ENCODE data around the gene DLEC1. TPM values are rescaled to one million over a fixed set of nuclear protein-coding genes. Genes with fewer than 3 reads are reported as not detected.
"Not testable (repeated sequence)": the region's sequence is repeated elsewhere in the genome, so short reads cannot be mapped to it uniquely, and the experiment has no call there.

The DLEC1 gene
- total RNA-seq, 1 donor from 2014 or later = 0.42 TPM

GRCh38 chr3:38059591-38059990 is 20.6 kb downstream of the DLEC1 start:
- no peak for DNase-seq
- Mint-ChIP-seq H3K4me1 (ENCODE audit: low read depth, unreplicated experiment) (no peaks in the 10 kb centered on the region), H3K27ac (ENCODE audit: unreplicated experiment) (no peak overlapping the region), H3K4me3 (ENCODE audit: unreplicated experiment) (no peak overlapping the region), H3K27me3 (ENCODE audit: unreplicated experiment) (peaks cover 2% of the 10 kb centered on the region), H3K9me3 (ENCODE audit: unreplicated experiment) (peaks cover 4% of the 10 kb centered on the region), H3K36me3 (ENCODE audit: unreplicated experiment) (peaks cover 8% of the 10 kb centered on the region)
- TF ChIP-seq CTCF (IDR thresholded peaks at IDR 0.05; ENCODE audit: partially characterized antibody, unreplicated experiment) = no peak

- Mint-ChIP-seq H3K36me3 (ENCODE audit: unreplicated experiment) (peaks cover 15% of the 10 kb centered on the region), H3K27ac (ENCODE audit: unreplicated experiment) (no peak overlapping the region), H3K9me3 (ENCODE audit: unreplicated experiment) (peaks cover 9% of the 10 kb centered on the region), H3K27me3 (ENCODE audit: unreplicated experiment) (peaks cover 2% of the 10 kb centered on the region), H3K4me3 (ENCODE audit: unreplicated experiment) (no peak overlapping the region), H3K4me1 (ENCODE audit: low read depth, unreplicated experiment) (no peaks in the 10 kb centered on the region)
- no peak for TF ChIP-seq CTCF (IDR thresholded peaks at IDR 0.05; ENCODE audit: partially characterized antibody, unreplicated experiment)
- DNase-seq = no peak
Observed at GRCh38 chr3:38062809-38063208, 23.8 kb downstream of the DLEC1 start.

DNA sequence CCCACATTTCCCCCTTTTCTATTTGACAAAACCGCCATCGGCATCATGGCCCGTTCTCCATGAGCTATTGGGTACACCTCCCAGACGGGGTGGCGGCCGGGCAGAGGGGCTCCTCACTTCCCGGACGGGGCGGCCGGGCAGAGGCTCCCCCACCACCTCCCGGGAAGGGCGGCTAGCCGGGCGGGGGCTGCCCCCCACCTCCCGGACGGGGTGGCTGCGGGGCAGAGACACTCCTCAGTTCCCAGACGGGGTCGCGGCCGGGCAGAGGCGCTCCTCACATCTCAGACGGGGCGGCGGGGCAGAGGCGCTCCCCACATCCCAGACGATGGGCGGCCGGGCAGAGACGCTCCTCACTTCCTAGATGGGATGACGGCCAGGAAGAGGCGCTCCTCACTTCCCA is 25.4 kb downstream of the DLEC1 start:
- H3K27me3 Mint-ChIP-seq (ENCODE audit: unreplicated experiment); H3K27ac Mint-ChIP-seq (ENCODE audit: unreplicated experiment); H3K9me3 Mint-ChIP-seq (ENCODE audit: unreplicated experiment); H3K4me3 Mint-ChIP-seq (ENCODE audit: unreplicated experiment); H3K4me1 Mint-ChIP-seq (ENCODE audit: low read depth, unreplicated experiment); DNase-seq: not testable (repeated sequence)
- H3K36me3 Mint-ChIP-seq (ENCODE audit: unreplicated experiment) = peaks cover 15% of the 10 kb centered on the region

GRCh38 chr3:38067508-38068233 is 28.7 kb downstream of the DLEC1 start:
- Mint-ChIP-seq H3K27ac (ENCODE audit: unreplicated experiment) (no peak overlapping the region), H3K4me3 (ENCODE audit: unreplicated experiment) (no peak overlapping the region), H3K9me3 (ENCODE audit: unreplicated experiment) (peaks cover 6% of the 10 kb centered on the region), H3K4me1 (ENCODE audit: low read depth, unreplicated experiment) (no peaks in the 10 kb centered on the region), H3K27me3 (ENCODE audit: unreplicated experiment) (no peaks in the 10 kb centered on the region), H3K36me3 (ENCODE audit: unreplicated experiment) (peaks cover 8% of the 10 kb centered on the region)
- TF ChIP-seq CTCF (IDR thresholded peaks at IDR 0.05; ENCODE audit: partially characterized antibody, unreplicated experiment) = no peak
- no peak for DNase-seq

GRCh38 chr3:38070013-38070412 is 31.0 kb downstream of the DLEC1 start:
- DNase-seq = no peak
- Mint-ChIP-seq H3K9me3 (ENCODE audit: unreplicated experiment) (peaks cover 7% of the 10 kb centered on the region), H3K36me3 (ENCODE audit: unreplicated experiment) (peaks cover 13% of the 10 kb centered on the region), H3K4me1 (ENCODE audit: low read depth, unreplicated experiment) (no peaks in the 10 kb centered on the region), H3K27ac (ENCODE audit: unreplicated experiment) (no peak overlapping the region), H3K27me3 (ENCODE audit: unreplicated experiment) (no peaks in the 10 kb centered on the region), H3K4me3 (ENCODE audit: unreplicated experiment) (no peak overlapping the region)
- TF ChIP-seq CTCF (IDR thresholded peaks at IDR 0.05; ENCODE audit: partially characterized antibody, unreplicated experiment) = no peak

GRCh38 chr3:38077073-38077472 is 38.1 kb downstream of the DLEC1 start:
- not testable (repeated sequence) for H3K27me3 Mint-ChIP-seq (ENCODE audit: unreplicated experiment); DNase-seq; H3K4me3 Mint-ChIP-seq (ENCODE audit: unreplicated experiment); H3K4me1 Mint-ChIP-seq (ENCODE audit: low read depth, unreplicated experiment); H3K27ac Mint-ChIP-seq (ENCODE audit: unreplicated experiment)
- peaks cover 27% of the 10 kb centered on the region for H3K36me3 Mint-ChIP-seq (ENCODE audit: unreplicated experiment)
- H3K9me3 Mint-ChIP-seq (ENCODE audit: unreplicated experiment) = peaks cover 10% of the 10 kb centered on the region

GRCh38 chr3:38082296-38082695 is 43.3 kb downstream of the DLEC1 start:
- not testable (repeated sequence) for H3K27ac Mint-ChIP-seq (ENCODE audit: unreplicated experiment); H3K4me3 Mint-ChIP-seq (ENCODE audit: unreplicated experiment); DNase-seq; H3K4me1 Mint-ChIP-seq (ENCODE audit: low read depth, unreplicated experiment)
- peaks cover 14% of the 10 kb centered on the region for H3K27me3 Mint-ChIP-seq (ENCODE audit: unreplicated experiment)
- H3K36me3 Mint-ChIP-seq (ENCODE audit: unreplicated experiment) = peaks cover 35% of the 10 kb centered on the region
- peaks cover 21% of the 10 kb centered on the region for H3K9me3 Mint-ChIP-seq (ENCODE audit: unreplicated experiment)

GRCh38 chr3:38083254-38083653 is 44.2 kb downstream of the DLEC1 start:
- peaks cover 17% of the 10 kb centered on the region for H3K27me3 Mint-ChIP-seq (ENCODE audit: unreplicated experiment)
- H3K4me3 Mint-ChIP-seq (ENCODE audit: unreplicated experiment); H3K27ac Mint-ChIP-seq (ENCODE audit: unreplicated experiment); H3K4me1 Mint-ChIP-seq (ENCODE audit: low read depth, unreplicated experiment); DNase-seq: not testable (repeated sequence)
- peaks cover 33% of the 10 kb centered on the region for H3K36me3 Mint-ChIP-seq (ENCODE audit: unreplicated experiment)
- peaks cover 21% of the 10 kb centered on the region for H3K9me3 Mint-ChIP-seq (ENCODE audit: unreplicated experiment)

All from glutamatergic neuron (in vitro differentiated cells).